K562 (cell line): ENCODE data around the gene CHD5. TPM values are rescaled to one million over a fixed set of nuclear protein-coding genes. Genes with fewer than 3 reads are reported as not detected.
A peak's percentile ranks its signal among the peaks of the same experiment; 100 is the strongest.

Experiments used
- RB1 ChIP-seq: fragments of 450-650 bp; IDR thresholded peaks from 2 replicates; pipeline ENCODE4 v1.6.1; 2017; ENCODE audit warnings: low read depth, mild to moderate bottlenecking
- SIN3A ChIP-seq, 2 experiments: fragments of 150-350 bp in 1 of 2; IDR thresholded peaks; 2 replicates each; pipeline ENCODE4 v1.6.1; 2011 to 2016; ENCODE audit warnings: borderline replicate concordance in 2 of 2, low read depth in 2 of 2, low read length in 2 of 2, mild to moderate bottlenecking in 2 of 2, moderate library complexity in 2 of 2; ENCODE audit not compliant: control insufficient read depth in 1 of 2
- SIRT6 ChIP-seq: IDR thresholded peaks from one replicate; pipeline ENCODE4 v1.6.1; 2012; ENCODE audit warnings: low read depth, mild to moderate bottlenecking, control low read depth, inconsistent platforms, low read length, moderate library complexity
- XRCC3 ChIP-seq: fragments of 450-650 bp; IDR thresholded peaks from 2 replicates; pipeline ENCODE4 v1.6.1; 2017; ENCODE audit warnings: mild to moderate bottlenecking, moderate library complexity
- XRCC5 ChIP-seq: fragments of 200-400 bp; formaldehyde crosslinking; IDR thresholded peaks from 2 replicates; pipeline ENCODE4 v1.6.1; 2017; ENCODE audit warnings: low read depth, mild to moderate bottlenecking, low read length
- YY1 ChIP-seq, 3 experiments: IDR thresholded peaks; 2 replicates each; pipeline ENCODE4 v1.6.1; 2011; ENCODE audit warnings: low read length in 2 of 3, mild to moderate bottlenecking in 2 of 3, moderate library complexity in 2 of 3, borderline replicate concordance in 1 of 3, control low read depth in 1 of 3, low read depth in 1 of 3; ENCODE audit not compliant: insufficient read depth in 3 of 3, insufficient replicate concordance in 2 of 3, control insufficient read depth in 1 of 3, insufficient read length in 1 of 3; ENCODE audit errors: extremely low read depth in 1 of 3
- ZNF143 ChIP-seq: sonication (generic); formaldehyde crosslinking; IDR thresholded peaks from 2 replicates; pipeline ENCODE4 v1.9.0; 2022; ENCODE audit warnings: mild to moderate bottlenecking, missing genetic modification reagents
- ZZZ3 ChIP-seq: fragments of 450-650 bp; IDR thresholded peaks from 2 replicates; pipeline ENCODE4 v1.6.1; 2016; ENCODE audit warnings: antibody characterized with exemption, mild to moderate bottlenecking, moderate library complexity
- polyA plus RNA-seq, 8 experiments: library from polyadenylated mRNA; depleted of rRNA in 4 of 8; stranded (reverse) in 5 of 8; unstranded in 3 of 8; fragments of >200 nt; fragmentation: Nextera tagmentation in 2 of 8; fragmentation: Illumina TruSeq in 1 of 8; extraction: Ambion mirVana in 2 of 8; extraction: Trizol in 1 of 8; gene quantifications; 2 replicates each; pipeline versions ENCODE4 v1.2.1 to v1.2.3, GENCODE V29; 2011 to 2014; ENCODE audit warnings: inconsistent platforms in 1 of 8, missing spikeins in 1 of 8
- total RNA-seq, 7 experiments: library from RNA; depleted of rRNA in 6 of 7; stranded (reverse); fragments of >200 nt in 6 of 7; fragmentation: Illumina TruSeq in 2 of 7; extraction: Trizol in 2 of 7; gene quantifications; 2 replicates each; pipeline versions ENCODE4 v1.2.1 to v1.2.3, GENCODE V29; 2011 to 2021; ENCODE audit warnings: low replicate concordance in 1 of 7
- TF ChIP-seq, protein P1 (sequence below), 2 experiments: fragments of 450-650 bp; IDR thresholded peaks; 2 replicates each; pipeline ENCODE4 v1.6.1; 2016; ENCODE audit warnings: mild to moderate bottlenecking in 2 of 2, borderline replicate concordance in 1 of 2, low read depth in 1 of 2, moderate library complexity in 1 of 2
- TF ChIP-seq, protein P2 (sequence below), 2 experiments: fragments of 450-650 bp in 1 of 2; sonication (generic) in 1 of 2; formaldehyde crosslinking in 1 of 2; IDR thresholded peaks in 1 of 2; conservative IDR thresholded peaks in 1 of 2; 2 replicates each; pipeline versions ENCODE4 v1.6.1 to v1.8.1; 2016 to 2023; ENCODE audit warnings: mild to moderate bottlenecking in 2 of 2, moderate library complexity in 2 of 2, inconsistent platforms in 1 of 2, missing genetic modification reagents in 1 of 2
- TF ChIP-seq, protein P3 (sequence below): IDR thresholded peaks from 3 replicates; pipeline ENCODE4 v1.6.1; 2011; ENCODE audit warnings: borderline replicate concordance, mild to moderate bottlenecking, moderate library complexity; ENCODE audit not compliant: insufficient read length; ENCODE audit errors: extremely low read depth

CHD5 gene
- total and polyA plus RNA-seq, 9 of the 15 experiments (the other 6 are each of a cell fraction or from before 2014, with no cell fraction given): 0.03 to 0.52 (median 0.11) TPM; not detected in 2

DNA sequence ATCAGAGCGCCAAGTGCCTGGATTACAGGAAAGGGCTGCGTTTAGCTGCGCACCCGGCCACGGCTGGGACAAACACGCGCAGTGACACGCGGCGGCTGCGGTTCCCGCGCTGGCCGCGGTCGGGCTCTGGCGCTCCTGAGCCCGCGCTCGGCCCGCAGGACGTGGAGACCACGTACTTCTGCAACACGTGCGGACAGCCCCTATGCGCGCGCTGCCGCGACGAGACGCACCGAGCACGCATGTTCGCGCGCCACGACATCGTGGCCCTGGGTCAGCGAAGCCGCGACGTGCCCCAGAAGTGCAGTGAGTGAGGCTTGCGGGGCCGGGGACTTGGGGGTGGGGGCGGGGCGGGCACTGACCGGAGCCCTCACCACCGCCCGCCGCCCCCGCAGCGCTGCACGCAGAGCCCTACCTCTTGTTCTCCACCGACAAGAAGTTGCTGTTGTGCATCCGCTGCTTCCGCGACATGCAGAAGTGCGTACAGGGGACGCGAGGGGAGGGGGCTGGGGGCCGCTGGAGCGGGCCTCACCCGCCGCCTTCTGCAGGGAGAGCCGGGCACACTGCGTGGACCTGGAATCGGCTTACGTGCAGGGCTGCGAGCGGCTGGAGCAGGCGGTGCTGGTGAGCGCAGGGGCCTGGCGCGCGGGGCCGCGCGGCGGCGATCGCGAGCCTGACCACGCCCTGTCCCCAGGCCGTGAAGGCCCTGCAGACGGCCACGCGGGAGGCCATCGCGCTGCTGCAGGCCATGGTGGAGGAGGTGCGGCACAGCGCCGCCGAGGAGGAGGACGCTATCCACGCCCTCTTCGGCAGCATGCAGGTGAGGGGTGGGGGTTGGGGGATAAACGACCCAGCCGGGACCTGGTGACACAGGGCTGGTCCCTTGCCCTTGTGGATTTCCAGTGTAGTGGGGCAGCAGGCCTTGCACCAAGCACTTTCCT lies 28.9 kb upstream of the CHD5 start (continued):
- no peak; the same call in 1 of the 2 replicates for TF ChIP-seq XRCC5
- TF ChIP-seq XRCC3: no peak
- no peak for TF ChIP-seq SIRT6
- peak; percentile 28 to 72 (median 37) for TF ChIP-seq YY1 (IDR thresholded peaks at IDR 0.05; ENCODE audit: borderline replicate concordance in 1 of 3, control insufficient read depth in 1 of 3, extremely low read depth in 1 of 3, insufficient read depth in 3 of 3, insufficient read length in 1 of 3, insufficient replicate concordance in 2 of 3, low read depth in 1 of 3, low read length in 2 of 3)
- TF ChIP-seq SIN3A (IDR thresholded peaks at IDR 0.05; ENCODE audit: borderline replicate concordance in 2 of 2, control insufficient read depth in 1 of 2, low read depth in 2 of 2, low read length in 2 of 2): peak in 1 of 2 experiments; percentile 70; a peak in 1 of 4 replicates
- peak; percentile 82 for TF ChIP-seq RB1
- TF ChIP-seq ZZZ3: no peak
- TF ChIP-seq, protein P1, sequence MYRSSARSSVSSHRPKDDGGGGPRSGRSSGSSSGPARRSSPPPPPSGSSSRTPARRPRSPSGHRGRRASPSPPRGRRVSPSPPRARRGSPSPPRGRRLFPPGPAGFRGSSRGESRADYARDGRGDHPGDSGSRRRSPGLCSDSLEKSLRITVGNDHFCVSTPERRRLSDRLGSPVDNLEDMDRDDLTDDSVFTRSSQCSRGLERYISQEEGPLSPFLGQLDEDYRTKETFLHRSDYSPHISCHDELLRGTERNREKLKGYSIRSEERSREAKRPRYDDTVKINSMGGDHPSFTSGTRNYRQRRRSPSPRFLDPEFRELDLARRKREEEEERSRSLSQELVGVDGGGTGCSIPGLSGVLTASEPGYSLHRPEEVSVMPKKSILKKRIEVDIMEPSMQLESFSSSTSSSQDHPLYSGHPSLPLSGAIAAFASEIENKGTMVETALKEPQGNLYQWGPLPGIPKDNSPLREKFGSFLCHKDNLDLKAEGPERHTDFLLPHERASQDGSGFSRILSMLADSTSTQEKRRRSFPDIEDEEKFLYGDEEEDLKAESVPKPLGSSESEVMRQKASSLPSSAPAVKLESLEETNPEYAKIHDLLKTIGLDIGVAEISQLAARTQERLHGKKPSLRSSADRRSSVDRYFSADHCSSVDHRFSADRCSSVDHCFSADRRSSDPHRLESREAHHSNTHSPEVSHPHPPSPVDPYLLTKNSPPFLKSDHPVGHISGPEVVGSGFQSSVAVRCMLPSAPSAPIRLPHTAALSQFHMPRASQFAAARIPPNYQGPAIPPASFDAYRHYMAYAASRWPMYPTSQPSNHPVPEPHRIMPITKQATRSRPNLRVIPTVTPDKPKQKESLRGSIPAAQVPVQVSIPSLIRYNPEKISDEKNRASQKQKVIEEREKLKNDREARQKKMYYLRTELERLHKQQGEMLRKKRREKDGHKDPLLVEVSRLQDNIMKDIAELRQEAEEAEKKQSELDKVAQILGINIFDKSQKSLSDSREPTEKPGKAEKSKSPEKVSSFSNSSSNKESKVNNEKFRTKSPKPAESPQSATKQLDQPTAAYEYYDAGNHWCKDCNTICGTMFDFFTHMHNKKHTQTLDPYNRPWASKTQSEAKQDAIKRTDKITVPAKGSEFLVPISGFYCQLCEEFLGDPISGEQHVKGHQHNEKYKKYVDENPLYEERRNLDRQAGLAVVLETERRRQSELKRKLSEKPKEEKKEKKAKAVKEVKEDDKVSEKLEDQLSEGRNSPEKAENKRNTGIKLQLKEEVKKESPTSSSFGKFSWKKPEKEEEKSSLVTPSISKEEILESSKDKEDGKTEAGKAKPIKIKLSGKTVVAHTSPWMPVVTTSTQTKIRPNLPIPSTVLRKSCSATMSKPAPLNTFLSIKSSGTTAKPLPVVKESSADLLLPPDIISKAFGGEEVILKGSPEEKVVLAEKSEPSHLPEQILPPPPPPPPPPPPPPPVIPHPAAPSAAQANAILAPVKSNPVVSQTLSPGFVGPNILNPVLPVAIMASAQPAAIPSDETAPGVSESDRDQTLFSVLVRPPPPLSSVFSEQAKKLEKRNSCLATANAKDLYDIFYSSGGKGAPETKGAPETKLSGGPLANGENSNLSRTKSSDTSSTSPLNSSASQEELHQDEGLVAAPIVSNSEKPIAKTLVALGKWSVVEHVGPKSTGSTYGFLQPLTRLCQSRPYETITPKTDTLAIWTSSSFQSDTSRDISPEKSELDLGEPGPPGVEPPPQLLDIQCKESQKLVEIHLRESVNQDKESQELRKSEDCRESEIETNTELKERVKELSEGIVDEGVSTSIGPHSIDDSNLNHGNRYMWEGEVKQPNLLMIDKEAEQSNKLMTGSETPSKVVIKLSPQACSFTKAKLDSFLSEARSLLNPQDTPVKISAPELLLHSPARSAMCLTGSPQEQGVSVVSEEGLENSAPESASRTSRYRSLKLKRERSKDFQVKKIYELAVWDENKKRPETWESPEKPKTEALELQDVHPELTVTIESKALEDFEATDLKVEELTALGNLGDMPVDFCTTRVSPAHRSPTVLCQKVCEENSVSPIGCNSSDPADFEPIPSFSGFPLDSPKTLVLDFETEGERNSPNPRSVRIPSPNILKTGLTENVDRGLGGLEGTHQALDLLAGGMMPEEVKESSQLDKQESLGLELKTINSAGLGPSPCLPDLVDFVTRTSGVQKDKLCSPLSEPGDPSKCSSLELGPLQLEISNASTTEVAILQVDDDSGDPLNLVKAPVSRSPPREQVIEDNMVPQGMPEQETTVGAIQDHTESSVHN (IDR thresholded peaks at IDR 0.05; ENCODE audit: borderline replicate concordance in 1 of 2, low read depth in 1 of 2): no peak
- TF ChIP-seq ZNF143 (CRISPR knock-in tag): no peak
- TF ChIP-seq, protein P2, sequence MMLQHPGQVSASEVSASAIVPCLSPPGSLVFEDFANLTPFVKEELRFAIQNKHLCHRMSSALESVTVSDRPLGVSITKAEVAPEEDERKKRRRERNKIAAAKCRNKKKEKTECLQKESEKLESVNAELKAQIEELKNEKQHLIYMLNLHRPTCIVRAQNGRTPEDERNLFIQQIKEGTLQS (IDR thresholded peaks at IDR 0.05): no peak
- TF ChIP-seq, protein P2 (CRISPR knock-in tag; conservative IDR thresholded peaks at IDR 0.05): no peak
- TF ChIP-seq, protein P3, sequence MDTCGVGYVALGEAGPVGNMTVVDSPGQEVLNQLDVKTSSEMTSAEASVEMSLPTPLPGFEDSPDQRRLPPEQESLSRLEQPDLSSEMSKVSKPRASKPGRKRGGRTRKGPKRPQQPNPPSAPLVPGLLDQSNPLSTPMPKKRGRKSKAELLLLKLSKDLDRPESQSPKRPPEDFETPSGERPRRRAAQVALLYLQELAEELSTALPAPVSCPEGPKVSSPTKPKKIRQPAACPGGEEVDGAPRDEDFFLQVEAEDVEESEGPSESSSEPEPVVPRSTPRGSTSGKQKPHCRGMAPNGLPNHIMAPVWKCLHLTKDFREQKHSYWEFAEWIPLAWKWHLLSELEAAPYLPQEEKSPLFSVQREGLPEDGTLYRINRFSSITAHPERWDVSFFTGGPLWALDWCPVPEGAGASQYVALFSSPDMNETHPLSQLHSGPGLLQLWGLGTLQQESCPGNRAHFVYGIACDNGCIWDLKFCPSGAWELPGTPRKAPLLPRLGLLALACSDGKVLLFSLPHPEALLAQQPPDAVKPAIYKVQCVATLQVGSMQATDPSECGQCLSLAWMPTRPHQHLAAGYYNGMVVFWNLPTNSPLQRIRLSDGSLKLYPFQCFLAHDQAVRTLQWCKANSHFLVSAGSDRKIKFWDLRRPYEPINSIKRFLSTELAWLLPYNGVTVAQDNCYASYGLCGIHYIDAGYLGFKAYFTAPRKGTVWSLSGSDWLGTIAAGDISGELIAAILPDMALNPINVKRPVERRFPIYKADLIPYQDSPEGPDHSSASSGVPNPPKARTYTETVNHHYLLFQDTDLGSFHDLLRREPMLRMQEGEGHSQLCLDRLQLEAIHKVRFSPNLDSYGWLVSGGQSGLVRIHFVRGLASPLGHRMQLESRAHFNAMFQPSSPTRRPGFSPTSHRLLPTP: no peak
